Omental fat pad (tissue), 4 donors: ENCODE measurements around the gene MUC4. TPM values are rescaled to one million over a fixed set of nuclear protein-coding genes. Genes with fewer than 3 reads are reported as not detected.
A peak's percentile ranks its signal among the peaks of the same experiment; 100 is the strongest.
"Not testable (repeated sequence)": the region's sequence is repeated elsewhere in the genome, so short reads cannot be mapped to it uniquely, and the experiment has no call there.

Experiments used
- ATAC-seq: fragments of 150-250 bp; one replicate; pipeline ENCODE4 v1.9.1; 2016; ENCODE audit warnings: mild to moderate bottlenecking, moderate library complexity; ENCODE audit not compliant: low FRiP score
- DNase-seq: peaks from one replicate; pipeline ENCODE4 v3.0.0-alpha.2; 2019; ENCODE audit warnings: low spot score
- CTCF ChIP-seq, 3 donors: fragments of 450-650 bp; IDR thresholded peaks; one replicate each; pipeline ENCODE4 v1.5.1; 2016 to 2017; ENCODE audit warnings: antibody characterized with exemption in 3 of 3, mild to moderate bottlenecking in 3 of 3, moderate library complexity in 2 of 3
- total RNA-seq, 4 donors: library from RNA; depleted of rRNA; stranded (reverse); fragments of >200 nt; gene quantifications; one replicate each; pipeline ENCODE4 v1.1.0, GENCODE V29; 2016

The MUC4 gene
- total RNA-seq, 4 donors from 2014 or later, result 0.09 TPM; not detected in 3

GRCh38 chr3:195752066-195752465 is 59.7 kb downstream of the MUC4 start:
- ATAC-seq, result no peak
- no peak for TF ChIP-seq CTCF (IDR thresholded peaks at IDR 0.05)
- no peak for DNase-seq

GRCh38 chr3:195751560-195751959 is 60.2 kb downstream of the MUC4 start:
- DNase-seq (no peak), ATAC-seq (no peak)
- TF ChIP-seq CTCF (IDR thresholded peaks at IDR 0.05), result no peak

DNA sequence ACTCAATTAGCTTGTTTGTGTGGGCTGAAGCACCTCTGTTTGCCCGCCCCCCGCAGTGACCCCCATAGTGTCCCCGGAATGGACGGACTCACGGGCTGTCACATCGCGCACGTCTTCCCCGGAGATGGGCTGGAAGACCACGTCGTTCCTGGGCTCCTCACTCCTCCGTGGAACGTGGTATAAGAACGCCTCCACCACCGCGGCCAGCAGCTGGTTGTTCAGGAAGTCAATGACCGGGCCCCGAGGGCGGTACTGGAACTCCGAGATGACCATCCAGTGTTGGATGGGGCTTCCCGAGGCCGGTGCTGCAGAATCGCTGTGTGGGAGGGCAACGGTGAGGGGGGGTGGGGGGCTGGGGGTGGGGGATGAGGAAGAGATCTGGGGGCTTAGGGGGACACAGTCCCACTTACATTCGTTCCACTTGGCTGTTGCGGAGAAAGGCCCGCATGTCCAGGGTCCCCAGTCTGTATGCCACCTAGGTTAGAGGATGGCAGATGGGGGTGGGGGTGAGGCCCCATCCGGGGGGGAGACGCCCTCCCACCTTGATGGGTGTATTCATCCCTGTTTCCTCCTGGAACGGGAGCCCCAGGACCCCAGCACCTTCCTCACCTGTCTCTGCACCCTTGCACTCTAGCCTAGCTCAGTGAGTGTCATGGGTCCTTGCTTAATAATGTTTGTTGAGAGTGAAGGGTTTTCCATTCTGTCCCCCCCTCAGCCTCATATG is 60.8 kb downstream of the MUC4 start:
- no peak for TF ChIP-seq CTCF (IDR thresholded peaks at IDR 0.05)
- ATAC-seq (no peak), DNase-seq (no peak)

DNA sequence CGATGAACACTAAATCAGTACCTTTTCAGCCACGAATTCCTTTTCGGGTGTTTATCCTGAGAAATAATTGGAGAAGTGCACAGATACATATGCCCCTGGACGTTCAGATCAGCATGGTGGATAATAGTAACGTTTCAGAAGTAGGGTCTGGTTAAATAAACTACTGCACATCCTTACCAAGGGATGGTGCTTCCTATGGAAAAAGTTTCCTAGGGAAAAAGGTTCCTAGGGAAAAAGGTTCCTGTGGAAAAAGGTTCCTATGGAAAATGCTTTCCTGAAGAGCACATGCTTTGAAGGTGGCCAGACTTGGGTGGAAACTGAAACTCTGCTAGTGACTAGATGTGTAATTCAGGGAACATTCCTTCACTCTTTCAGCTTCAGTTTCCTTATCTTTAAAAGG is 62.6 kb downstream of the MUC4 start:
- not testable (repeated sequence) for DNase-seq, ATAC-seq

GRCh38 chr3:195748661-195749060 is 63.1 kb downstream of the MUC4 start:
- peak; percentile 5 for ATAC-seq
- no peak for TF ChIP-seq CTCF (IDR thresholded peaks at IDR 0.05)
- no peak for DNase-seq

GRCh38 chr3:195746751-195747150 is 65.0 kb downstream of the MUC4 start:
- no peak for TF ChIP-seq CTCF (IDR thresholded peaks at IDR 0.05)
- ATAC-seq (no peak), DNase-seq (no peak)

DNA sequence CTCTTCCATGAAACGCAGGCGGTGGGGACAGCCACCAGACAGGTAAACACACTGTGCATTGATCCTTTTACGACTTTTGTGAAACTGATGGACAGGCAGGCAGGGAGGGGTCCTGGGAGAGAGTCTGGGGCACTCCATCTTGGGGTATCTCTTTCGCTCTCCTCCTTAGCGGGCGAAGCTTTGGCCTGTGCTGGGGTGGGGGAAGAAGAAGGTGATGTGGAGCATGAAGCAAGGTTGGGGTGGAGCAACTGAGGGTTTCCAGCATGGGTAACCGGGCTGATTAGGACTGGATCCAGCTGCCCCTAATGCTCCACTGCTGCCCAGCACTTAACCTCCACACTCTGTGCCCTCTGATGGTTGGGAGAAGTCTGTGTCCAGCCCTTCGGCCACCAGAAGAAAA is 65.4 kb downstream of the MUC4 start:
- TF ChIP-seq CTCF (IDR thresholded peaks at IDR 0.05), result no peak
- ATAC-seq (no peak), DNase-seq (no peak)
